ENCODE measurements around the gene NCAPH2.

The NCAPH2 gene

GRCh38 chr22:50488006-50488677 lies 19.9 kb upstream of the NCAPH2 start:
- no peak for DNase-seq (ENCODE audit: low read depth)

GRCh38 chr22:50488886-50489285 lies 19.1 kb upstream of the NCAPH2 start:
- DNase-seq (ENCODE audit: low read depth) = no peak
- H3K4me3 ChIP-seq (ENCODE audit: low read depth, low read length) = no peak overlapping the region

More at GRCh38 chr22:50488006-50488677, 19.9 kb upstream of the NCAPH2 start:
- no peak overlapping the region for H3K4me3 ChIP-seq (ENCODE audit: low read depth, low read length)

GRCh38 chr22:50489363-50490243 lies 18.4 kb upstream of the NCAPH2 start:
- no peak overlapping the region for H3K4me3 ChIP-seq (ENCODE audit: low read depth, low read length)
- DNase-seq (ENCODE audit: low read depth) = no peak

GRCh38 chr22:50490531-50491308 lies 17.3 kb upstream of the NCAPH2 start:
- no peak for DNase-seq (ENCODE audit: low read depth)
- H3K4me3 ChIP-seq (ENCODE audit: low read depth, low read length) = no peak overlapping the region

- no peak overlapping the region for H3K4me3 ChIP-seq (ENCODE audit: low read depth, low read length)
- no peak for DNase-seq (ENCODE audit: low read depth)
These were observed 10.9 kb upstream of the NCAPH2 start for GRCh38 chr22:50497093-50497492.

- H3K4me3 ChIP-seq (ENCODE audit: low read depth, low read length) = no peak overlapping the region
- no peak for DNase-seq (ENCODE audit: low read depth)
These were observed 9.6 kb upstream of the NCAPH2 start for GRCh38 chr22:50498322-50498890.

- H3K4me3 ChIP-seq (ENCODE audit: low read depth, low read length) = no peak overlapping the region
- DNase-seq (ENCODE audit: low read depth) = no peak
These were observed 7.6 kb upstream of the NCAPH2 start for GRCh38 chr22:50500452-50500851.

- no peak overlapping the region for H3K4me3 ChIP-seq (ENCODE audit: low read depth, low read length)
- no peak for DNase-seq (ENCODE audit: low read depth)
These were observed 5.9 kb upstream of the NCAPH2 start for GRCh38 chr22:50502096-50502495.

GRCh38 chr22:50502628-50503474 lies 5.2 kb upstream of the NCAPH2 start:
- DNase-seq (ENCODE audit: low read depth) = no peak
- no peak overlapping the region for H3K4me3 ChIP-seq (ENCODE audit: low read depth, low read length)

GRCh38 chr22:50503475-50504145 lies 4.4 kb upstream of the NCAPH2 start:
- H3K4me3 ChIP-seq (ENCODE audit: low read depth, low read length) = no peak overlapping the region
- no peak for DNase-seq (ENCODE audit: low read depth)

GRCh38 chr22:50504369-50505211 lies 3.4 kb upstream of the NCAPH2 start:
- no peak overlapping the region for H3K4me3 ChIP-seq (ENCODE audit: low read depth, low read length)
- DNase-seq (ENCODE audit: low read depth) = no peak

- DNase-seq (ENCODE audit: low read depth) = no peak
These were observed 2.7 kb upstream of the NCAPH2 start for GRCh38 chr22:50505276-50505775.

GRCh38 chr22:50505776-50506610 lies 2.0 kb upstream of the NCAPH2 start:
- DNase-seq (ENCODE audit: low read depth) = no peak
- H3K4me3 ChIP-seq (ENCODE audit: low read depth, low read length) = peak overlapping the region; percentile 72

More at GRCh38 chr22:50505276-50505775, 2.7 kb upstream of the NCAPH2 start:
- no peak overlapping the region for H3K4me3 ChIP-seq (ENCODE audit: low read depth, low read length)

GRCh38 chr22:50506611-50507420 lies 1.2 kb upstream of the NCAPH2 start:
- peak overlapping the region; percentile 72 for H3K4me3 ChIP-seq (ENCODE audit: low read depth, low read length)
- no peak for DNase-seq (ENCODE audit: low read depth)

GRCh38 chr22:50507421-50507990 lies 518 bp upstream of the NCAPH2 start, which contains the start of gene LMF2:
Gene LMF2, minus strand, starts transcription at chr22:50507702. Its CDS starts 27 bp downstream, at chr22:50507675.
- no peak for DNase-seq (ENCODE audit: low read depth)
- H3K4me3 ChIP-seq (ENCODE audit: low read depth, low read length) = peak within 1 kb of the TSS; percentile 74

All from skeletal muscle cell (primary cell).